ENCODE data around the gene CCDC17.
A peak's percentile ranks its signal among the peaks of the same experiment; 100 is the strongest.
"Not testable (repeated sequence)": the region's sequence is repeated elsewhere in the genome, so short reads cannot be mapped to it uniquely, and the experiment has no call there.

Gene CCDC17

DNA sequence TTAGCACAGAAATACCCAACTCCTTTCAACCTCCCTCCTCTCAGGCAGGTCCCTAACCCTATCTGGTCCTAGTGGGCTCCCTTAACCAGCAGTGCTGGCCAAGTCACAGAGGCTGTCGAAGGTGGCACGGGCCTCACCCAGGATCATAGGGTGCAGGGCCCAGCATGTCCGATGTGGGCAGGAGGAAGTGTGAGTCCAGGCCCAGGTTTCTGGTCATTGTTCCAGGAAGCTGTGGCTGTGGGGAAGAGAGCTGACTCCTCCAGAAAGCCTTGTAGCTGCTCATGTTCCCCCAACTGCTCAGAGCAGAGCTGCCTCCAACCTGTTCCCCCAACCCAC is 2.4 kb downstream of the CCDC17 start:
- no peak for DNase-seq

GRCh38 chr1:45620588-45621500 is 3.0 kb downstream of the CCDC17 start:
- DNase-seq = no peak

GRCh38 chr1:45619149-45619921 is 4.5 kb downstream of the CCDC17 start:
- DNase-seq = no peak

GRCh38 chr1:45617618-45618017 is 6.2 kb downstream of the CCDC17 start:
- no peak for DNase-seq

GRCh38 chr1:45615885-45616284 is 8.0 kb downstream of the CCDC17 start:
- no peak for DNase-seq

GRCh38 chr1:45612941-45613579 is 10.8 kb downstream of the CCDC17 start:
- DNase-seq = no peak

DNA sequence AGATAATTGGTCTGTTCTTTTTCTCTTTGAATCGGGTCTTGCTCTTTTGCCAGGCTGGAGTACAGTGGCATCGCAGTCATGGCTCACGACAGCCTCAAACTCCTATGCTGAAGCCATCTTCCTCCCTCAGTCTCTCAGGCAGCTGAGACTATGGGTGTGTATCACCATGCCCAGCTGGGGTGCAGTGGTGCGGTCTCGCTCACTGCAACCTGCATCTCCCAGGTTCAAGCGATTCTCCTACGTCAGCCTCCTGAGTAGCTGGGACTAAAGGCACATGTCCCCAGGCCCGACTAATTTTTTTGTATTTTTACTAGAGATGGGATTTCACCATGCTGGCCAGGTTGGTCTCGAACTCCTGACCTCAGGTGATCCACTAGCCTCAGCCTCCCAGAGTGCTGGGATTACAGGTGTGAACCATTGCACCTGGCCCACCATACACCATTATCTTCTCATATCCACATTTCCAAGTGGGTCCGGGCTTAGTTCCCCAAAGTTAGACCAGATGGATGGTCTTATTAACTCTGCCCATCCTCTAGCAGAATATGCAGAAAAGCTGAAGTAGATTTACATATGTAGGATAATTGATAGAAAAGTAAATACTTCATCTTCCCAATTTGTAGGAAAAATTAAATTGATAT is 13.1 kb downstream of the CCDC17 start:
- no peak for DNase-seq

DNA sequence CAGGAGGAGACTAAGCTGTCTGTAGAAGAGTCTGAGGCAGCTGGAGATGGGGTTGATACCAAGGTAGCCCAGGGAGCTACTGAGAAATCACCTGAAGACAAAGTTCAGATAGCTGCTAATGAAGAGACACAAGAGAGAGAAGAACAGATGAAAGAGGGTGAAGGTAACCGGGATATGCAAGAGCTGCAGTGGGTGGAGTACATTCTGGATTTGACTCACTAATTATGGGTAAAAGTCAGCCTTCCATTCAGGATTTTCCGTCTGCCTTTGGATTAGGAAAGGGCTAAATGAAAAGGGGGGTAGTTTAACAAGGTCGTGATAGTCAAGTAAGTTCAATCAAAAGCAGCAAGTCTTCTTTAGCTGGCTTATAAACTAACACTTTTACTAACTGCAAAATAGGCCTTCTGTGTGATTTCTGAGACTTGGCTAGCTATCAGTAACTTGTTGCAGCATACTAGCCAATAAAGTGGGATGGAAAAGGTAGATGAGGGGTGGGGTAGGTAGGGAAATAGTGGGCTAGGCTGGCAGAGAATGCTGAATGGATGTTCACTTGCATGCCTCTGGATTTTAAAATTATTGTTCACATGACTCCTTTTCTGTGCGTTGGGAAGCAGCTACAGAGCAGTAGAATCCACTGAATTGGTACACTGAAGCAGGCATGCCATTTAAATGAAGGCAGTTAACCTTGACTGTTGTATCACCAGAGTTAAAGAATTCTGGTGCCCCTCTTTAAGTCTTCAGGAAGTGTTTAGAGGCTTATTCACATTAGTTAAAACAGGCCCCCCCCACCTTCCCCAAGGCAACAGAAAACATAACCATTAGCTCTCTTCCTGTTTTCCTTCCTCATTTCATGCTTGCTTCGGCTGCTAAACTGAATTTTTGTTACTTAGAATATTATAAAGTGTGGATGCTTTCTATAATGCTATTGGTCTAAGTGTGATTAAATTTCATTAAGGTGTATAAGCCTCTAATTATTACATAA is 15.4 kb downstream of the CCDC17 start:
- DNase-seq = no peak

DNA sequence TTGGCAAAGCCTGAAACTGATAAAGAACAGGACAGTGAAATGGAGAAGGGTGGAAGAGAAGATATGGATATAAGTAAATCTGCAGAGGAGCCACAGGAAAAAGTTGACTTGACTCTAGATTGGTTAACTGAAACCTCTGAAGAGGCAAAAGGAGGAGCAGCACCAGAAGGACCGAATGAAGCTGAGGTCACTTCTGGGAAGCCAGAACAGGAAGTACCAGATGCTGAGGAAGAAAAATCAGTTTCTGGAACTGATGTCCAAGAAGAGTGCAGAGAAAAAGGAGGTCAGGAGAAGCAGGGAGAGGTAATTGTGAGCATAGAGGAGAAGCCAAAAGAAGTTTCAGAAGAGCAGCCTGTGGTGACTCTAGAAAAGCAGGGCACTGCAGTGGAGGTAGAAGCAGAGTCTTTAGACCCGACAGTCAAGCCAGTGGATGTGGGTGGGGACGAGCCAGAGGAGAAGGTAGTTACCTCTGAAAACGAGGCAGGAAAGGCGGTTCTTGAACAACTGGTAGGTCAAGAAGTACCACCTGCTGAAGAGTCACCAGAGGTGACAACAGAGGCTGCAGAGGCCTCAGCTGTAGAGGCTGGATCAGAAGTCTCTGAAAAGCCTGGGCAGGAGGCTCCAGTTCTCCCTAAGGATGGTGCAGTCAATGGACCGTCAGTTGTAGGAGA is 16.3 kb downstream of the CCDC17 start:
- no peak for DNase-seq

DNA sequence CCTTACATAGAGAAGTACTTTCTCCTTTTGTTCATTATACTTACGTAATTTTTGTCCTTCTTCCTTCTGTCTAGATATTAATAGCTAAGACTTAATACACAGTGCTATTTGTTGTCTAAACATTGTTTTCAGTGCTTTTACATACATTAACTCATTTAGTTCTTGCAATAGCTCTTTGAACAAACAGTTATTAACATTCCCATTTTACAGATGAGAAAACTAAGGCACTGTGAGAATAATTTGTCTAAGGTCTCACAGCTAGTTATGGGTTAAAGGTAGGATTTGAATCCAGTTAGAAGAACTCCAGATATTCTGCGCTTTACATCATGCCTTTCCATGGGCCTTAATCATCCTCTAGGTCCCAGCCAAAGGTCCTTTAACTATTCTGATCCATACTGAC is 19.6 kb downstream of the CCDC17 start:
- DNase-seq = no peak

- DNase-seq = not testable (repeated sequence)
These were observed 27.1 kb downstream of the CCDC17 start for GRCh38 chr1:45596765-45597164.

GRCh38 chr1:45594412-45594811 is 29.4 kb downstream of the CCDC17 start:
- no peak for DNase-seq

DNA sequence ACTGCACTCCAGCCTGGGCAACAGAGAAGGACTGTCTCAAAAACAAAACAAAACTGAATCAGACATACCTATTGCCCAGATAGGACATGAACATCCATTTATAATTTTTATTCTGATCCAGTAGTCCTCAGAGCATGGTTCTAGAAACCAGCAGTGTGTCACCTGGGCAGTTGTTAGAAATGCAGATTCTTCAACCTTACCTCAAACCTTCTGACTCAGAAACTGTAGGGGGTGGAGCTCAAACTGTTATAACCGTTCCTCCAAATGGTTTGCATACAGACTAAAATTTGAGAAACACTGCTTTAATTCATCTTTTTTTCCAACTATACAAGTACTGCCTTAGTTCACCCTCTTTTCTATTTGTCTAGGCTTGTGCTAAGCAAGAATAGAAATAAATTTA is 34.0 kb downstream of the CCDC17 start:
- no peak for DNase-seq

DNA sequence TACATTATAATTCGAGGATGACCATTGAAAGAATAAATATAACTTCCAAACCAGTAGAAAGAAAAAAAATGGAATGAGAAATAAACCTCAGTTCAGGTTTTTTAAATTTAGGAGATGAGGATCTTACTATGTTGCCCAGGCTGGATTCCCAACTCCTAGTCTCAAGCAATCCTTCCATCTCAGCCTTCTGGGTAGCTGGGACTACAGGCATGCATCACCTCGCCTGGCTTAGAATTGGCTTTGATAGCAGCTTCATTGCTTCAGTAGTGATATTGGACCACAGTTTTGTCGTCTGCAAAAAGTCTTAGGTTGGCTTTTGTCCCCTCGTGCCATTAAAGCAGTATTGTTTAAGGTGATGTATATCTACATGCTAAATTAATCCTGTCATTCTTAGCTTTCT is 37.1 kb downstream of the CCDC17 start:
- DNase-seq = no peak

DNA sequence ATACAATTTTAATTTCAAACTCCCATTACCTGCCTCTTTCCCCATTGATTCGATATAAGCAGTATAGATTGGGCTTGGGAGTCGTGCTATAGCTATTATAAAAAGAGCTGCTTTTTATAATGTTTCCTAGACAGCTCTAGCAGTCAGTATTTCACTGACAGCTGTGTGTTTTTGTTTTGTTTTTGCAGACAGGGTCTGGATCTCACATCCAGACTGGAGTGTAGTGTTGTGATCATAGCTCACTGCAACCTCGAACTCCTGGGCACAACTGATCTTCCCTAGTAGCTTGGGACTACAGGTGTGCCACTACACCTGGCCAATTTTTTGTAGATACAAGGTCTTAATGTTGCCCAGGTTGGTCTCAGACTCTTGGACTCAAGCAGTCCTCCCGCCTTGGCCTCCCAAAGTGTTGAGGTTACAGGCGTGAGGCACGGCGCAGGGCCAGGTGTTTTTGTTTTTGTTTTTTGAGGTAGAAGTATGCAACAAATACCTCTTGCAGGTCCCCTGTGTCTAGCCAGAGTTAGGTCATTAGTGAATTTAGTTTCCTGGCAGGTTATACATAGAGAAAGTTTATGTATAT is 38.3 kb downstream of the CCDC17 start:
- DNase-seq = no peak

DNA sequence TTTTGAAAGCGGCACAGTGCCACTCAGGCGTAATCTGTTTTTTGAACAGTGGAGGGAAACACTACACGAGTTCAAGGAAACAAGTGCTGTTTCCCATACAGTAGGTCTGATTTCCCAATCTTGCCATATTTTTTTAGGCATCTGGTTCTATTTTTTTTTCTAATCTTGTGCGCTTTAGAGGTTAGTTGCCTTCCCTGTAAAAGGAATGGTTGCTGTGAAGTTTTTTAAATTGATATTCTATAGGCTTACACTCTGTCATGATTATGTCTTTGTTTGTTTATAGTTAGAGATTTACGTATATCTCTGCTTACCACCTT is 38.8 kb downstream of the CCDC17 start:
- DNase-seq = no peak

- peak; percentile 84 for DNase-seq
These were observed 39.3 kb downstream of the CCDC17 start for GRCh38 chr1:45584351-45585109.

DNA sequence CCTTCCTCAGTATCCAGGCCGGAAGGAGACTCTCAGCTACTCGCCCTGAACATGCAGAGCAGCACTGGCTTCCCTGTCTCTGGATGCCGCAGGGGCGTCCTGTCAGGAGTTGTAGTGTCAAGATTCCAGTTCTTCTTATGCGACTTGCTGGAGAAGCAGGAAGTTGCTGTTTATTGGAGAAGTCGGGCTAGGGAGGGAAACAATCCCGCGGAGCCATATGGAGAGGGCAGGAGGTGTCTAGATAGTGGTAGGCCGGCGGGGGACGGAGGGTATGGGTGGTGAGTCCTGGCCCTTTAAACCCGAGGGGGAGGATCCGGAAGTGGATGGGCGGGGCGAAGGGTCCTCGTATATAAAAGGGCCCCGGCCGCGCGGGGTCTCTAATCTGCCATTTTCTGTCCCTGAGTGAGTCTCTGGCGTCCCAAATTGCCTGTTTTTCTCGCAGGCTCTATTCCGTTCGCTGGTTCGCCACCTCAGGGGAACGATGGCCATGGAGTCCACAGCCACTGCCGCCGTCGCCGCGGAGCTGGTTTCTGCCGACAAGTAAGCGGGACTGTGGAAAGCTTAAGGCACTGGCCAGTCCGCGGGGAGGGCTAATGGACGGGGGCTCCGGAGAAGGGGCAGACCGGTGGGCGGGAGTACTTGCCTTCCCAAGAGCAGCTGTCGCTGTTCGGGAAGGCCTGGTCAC is 40.0 kb downstream of the CCDC17 start, which contains the start of gene NASP:
Gene NASP (plus strand): TSS at position 376 of the 685 bp plus-strand sequence. CDS start 106 bp downstream, at position 482.
- DNase-seq = peak; percentile 93

- DNase-seq = peak; percentile 92
These were observed 40.6 kb downstream of the CCDC17 start for GRCh38 chr1:45583264-45583665.

All from activated CD8-positive, alpha-beta memory T cell treated with anti-CD3 and anti-CD28 coated beads, Interleukin-2, amount 50 U/mL, for 4 hours (primary cell).